Left hindlimb (tissue), 1 donor: ENCODE data around the gene PDE11A.

ENCODE experiments used
- DNase-seq: peaks from one replicate; pipeline ENCODE4 v3.0.0-alpha.2; 2018

PDE11A gene

DNA sequence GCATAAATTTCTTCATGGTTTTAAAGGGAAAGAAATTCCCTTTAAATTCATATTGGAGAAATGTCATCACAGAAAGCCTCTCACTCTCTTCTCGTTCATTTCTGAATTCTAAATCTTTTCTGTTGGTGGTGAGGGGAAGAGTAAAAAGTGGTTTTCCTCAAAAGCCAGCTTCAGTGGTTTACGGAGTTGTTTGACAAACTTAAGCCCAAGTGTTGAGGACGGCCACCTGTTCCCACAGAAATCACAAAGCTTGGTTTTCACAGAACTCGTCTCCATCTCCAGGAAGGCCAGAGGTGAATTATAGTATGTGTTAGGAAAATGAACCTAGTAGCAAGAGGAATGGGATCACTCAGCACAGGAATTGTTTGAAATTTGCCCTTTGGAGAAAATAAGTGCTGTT lies 316.2 kb downstream of the PDE11A start:
- no peak for DNase-seq

DNA sequence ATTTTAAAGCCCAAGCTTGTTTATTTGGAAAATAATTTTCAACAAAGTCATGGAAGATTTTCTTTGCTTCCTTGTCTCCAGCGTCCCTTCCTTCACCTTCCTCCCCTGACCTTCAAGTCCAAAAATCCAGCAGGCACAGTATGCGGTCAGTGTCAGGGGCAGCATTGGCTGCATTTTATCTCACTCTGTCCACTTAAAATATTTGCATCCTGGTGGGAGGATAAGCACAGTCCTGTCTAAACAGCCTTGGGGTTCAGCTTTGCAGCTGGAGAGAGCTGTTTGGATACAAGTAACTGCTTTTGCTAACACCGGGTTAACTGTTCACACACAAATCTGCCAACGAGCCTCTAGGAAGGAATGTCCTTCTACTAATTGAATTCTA lies 318.1 kb downstream of the PDE11A start:
- no peak for DNase-seq

DNA sequence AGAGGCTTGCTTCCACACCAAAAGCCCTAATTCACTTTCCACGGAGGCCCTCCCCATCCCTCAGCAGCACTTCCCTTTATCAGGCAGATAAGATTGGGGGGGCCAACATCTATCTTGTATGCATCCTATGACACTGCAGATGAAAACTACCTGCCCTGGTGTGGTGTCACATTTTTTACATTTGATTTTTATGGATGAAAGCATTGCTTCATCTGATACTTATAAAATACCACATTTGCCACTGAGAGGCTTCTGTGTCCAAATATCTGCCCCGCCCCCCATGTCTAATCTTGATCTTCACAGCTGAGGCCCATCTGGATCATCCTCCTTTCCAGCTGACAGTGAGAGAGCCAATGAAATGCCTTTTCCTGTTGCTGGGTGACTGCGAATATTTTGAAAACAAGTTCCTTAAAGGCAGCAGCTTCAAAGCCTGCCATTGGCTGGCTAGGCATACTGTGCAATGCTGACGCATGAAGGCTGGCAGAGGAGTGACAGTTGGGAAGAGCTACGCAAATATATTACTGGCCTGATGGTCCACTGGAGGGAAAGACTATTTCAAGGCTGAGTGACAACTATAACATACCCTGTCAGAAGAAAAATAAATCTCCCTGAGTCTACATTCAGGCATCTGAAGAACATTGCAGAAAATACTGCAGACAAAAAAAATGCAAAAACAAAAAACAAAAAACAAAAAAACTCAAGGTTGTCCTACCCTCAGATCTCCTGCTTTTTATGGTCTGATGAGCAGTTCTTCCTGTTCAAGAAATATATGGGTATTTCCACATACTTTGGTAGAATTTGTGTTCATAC lies 318.7 kb downstream of the PDE11A start:
- DNase-seq = peak; percentile 83

DNA sequence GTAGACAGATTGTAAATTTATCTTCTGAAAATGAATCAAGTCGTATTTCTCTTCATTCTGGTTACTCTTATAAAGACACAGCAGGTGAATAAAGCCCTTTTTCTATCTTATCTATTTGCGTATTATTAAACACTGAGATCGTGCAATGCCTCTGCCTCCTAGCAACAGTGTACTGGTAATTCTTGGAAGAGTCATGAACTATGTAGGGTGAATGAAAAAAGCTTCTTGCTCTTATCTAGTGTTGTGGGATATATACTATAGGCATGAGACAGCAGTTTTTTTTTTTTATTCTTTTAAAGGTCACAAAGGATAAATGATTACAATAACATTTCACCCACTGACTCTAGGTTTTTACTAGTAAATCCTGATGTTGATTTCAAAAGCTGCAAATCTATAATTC lies 324.2 kb downstream of the PDE11A start:
- no peak for DNase-seq

DNA sequence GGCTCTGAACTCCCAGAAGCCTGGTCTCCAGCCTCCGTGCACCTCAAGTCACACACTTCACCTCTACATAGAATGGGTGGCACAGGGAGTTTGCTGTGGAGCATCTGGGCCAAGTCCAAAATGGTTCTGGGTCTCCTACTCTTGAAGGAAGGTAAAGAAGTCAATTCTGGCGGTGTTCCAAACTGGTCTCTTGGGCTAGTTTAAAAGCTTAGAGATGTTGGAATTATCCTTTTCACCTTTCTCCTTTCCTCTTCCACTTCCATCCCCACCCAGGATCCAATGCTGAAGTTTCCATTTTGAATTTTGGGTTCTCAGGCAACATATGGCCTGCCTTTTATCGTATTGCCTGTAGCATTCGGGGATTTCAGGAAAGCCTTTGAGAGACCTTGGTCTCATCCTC lies 325.2 kb downstream of the PDE11A start:
- no peak for DNase-seq

DNA sequence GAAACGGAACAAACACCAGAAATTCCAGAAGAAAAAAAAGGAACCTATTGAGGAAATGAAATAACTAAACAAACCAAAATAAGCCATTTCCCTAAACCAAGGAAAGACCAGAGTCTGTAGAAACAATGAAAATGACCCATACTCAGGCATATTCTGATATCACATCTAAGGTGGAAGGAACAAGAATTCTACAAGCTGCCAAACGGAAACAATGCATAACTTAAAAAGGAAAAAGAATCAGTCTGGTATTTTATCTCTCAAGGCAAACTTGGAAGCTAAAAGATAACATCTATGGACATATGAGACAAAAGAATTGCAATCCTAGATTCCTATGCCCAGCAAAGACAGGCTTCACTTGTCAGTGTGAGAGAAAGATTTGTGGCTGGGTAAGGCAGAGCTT lies 326.2 kb downstream of the PDE11A start:
- DNase-seq = no peak

DNA sequence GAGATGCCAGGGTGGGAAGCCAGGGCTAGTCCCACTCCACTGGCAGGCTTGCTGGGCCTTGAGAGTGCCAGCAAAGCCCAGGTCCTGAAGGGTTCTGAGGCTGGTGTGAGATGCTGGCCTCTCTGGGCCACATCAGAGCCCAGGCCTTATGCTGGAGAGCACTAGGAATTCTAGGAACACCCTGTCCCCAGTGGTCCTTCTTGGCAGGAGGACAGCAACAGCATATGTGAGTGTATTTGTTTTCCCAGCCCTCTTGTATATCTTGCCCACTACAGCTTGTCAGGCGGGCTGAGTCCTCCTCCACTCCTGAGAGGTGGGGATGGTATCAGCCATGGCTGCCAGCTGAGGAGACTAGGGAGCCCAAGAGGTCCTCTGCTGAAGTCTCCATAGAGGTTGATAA lies 327.0 kb downstream of the PDE11A start:
- no peak for DNase-seq

DNA sequence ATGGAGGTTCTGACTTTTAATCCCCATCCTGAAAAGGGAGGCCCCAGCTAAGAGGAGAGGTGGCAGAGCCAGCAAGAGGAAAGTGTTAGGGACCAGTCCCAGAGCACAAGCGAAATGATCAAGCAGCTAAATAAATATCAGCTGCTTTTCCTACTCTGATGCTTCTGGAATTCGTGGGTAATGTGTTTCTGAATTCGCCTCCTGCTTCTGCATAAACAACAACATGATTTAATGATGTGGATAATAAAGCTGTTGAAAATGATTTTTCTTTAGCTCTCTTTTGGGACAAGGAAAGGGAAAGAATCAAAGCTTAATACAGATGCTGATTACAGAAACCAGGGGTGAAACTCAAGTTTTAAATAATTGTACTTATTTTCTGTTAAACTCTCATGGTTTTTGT lies 329.7 kb downstream of the PDE11A start:
- DNase-seq = no peak

DNA sequence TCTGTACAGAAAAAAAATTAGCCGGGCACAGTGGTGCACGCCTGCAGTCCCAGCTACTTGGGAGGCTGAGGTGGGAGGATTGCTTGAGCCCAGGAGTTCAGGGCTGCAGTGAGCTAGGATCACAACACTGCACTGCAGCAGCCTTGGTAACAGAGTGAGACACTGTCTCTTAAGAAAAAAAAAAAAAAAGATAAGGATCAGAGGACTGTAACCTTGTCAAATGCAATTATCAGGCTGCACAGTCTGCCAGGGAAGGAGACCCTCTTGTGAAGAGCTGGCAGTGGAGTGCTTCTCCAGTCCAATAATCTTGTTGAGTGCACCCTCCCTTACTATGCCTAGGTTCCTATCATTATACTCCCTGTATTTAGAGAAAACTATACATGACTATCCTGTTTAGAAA lies 330.7 kb downstream of the PDE11A start:
- DNase-seq = no peak

DNA sequence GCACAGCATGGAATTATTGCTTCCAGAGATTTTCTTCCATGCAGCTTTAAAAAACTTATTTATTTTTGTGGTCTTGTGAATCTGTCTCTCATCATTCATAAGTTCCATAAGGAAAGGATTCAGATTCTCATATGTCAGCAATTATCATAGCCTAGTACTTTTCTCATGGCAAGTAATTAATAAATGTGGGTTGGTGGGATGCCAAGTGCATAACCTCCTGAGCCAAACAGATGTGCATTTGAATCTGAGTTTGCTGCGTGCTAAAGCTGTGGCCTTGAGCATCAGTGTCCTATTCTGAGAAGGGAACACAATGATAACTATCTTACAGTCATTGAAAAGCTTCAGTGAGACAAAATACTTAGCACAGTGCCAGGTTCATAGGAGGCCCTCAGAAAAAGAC lies 331.9 kb downstream of the PDE11A start:
- peak; percentile 69 for DNase-seq

DNA sequence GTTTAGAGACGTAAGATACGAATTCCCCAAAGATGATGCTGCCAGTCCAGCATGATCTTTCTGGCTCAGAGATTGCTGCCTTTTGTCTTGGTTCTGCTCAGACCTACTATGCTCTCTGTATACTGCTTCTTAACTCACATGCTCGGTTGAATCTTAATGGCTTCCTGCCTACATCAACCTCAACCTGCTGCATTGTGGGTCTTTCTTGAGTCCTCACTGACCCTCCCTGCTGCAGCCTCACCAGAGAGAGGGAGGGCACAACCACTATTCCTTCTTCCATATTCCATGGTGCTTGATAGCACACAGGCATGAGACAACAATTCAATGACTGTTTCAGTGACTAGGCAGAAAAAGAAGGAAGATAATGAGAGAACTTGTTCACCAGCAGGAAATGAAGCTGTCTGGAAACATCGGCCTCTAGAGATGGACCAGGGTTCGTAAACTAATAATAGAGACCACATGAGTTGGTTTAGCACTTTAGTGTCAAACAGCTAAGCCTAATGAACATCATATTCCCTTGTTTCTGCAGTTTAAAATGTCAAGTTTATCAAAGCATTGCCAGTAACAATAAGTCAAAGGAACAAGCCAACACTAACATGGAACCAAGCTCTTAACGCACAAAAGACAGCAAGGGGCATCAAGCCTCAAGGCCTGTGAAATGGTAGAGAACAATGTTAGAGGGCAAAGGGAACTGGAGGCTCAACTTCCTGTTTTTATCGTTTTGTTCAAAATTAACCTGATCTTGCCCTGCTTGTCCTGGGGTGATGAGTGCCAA lies 333.9 kb downstream of the PDE11A start:
- DNase-seq = no peak

DNA sequence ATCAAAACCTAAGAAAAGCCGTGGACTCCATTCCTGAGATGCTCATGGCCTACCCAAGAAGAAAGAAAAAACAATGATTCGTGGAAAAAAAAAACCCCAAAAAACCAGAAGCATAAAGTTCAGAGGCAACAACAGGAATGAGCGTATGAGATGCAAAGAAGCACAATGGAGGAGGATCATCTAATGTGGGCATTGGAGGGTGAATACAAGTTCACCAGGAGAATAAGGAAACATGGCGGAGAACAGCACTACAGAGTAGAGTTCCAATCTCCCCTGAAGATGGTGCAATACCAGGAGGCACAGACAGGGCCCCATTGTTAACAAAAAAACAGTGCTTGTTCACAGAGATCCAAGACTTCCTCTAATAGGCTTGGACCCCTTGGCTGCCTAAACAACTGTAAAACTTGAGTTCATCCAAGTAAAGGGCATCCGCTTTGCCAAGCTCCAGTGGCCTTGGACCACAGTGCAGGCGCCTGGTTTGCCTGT lies 337.2 kb downstream of the PDE11A start:
- DNase-seq = no peak

DNA sequence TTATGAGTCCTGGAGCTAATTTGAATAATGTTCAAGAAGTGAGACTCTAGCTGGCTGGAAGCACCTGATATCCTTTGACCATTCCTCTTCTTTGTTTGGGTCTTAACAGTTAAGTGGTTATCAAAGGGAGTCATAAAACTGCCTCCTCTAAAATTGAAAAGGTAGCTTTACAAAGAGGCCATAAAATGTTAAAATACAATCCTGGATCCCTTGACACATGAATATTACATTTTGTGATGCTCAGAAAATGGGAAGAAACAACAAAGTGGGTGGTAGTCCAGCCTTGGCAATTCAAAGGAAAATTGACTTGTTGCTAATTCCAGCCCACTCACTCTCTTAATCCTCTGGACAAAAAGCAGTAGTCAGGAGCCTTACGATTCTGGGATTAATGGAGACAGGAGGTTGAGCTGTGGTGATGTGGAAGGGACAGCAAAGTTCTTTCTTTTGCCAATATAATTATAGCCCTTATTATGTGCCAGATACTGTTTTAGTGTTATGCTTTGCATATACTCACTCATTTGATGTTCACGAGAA lies 339.2 kb downstream of the PDE11A start:
- no peak for DNase-seq

DNA sequence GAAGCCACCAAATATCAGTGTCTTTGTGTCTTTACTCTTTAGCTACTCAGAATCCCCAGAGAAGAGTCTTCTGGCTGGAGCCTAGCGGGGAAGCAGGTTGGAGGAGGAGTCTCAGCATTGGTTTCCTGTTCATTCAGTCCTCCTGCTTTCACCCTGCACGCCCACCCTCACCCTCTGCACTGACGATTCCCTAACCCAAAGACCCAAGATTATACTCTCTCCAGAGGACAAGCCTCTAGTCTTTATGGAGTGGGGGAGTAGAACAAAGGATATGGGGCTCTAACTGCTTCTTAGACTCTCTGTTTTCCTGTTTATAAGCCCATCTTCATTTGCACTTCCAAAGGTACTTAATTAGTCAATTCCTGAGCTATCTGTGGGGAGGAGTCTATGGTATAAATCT lies 341.2 kb downstream of the PDE11A start:
- DNase-seq = no peak

DNA sequence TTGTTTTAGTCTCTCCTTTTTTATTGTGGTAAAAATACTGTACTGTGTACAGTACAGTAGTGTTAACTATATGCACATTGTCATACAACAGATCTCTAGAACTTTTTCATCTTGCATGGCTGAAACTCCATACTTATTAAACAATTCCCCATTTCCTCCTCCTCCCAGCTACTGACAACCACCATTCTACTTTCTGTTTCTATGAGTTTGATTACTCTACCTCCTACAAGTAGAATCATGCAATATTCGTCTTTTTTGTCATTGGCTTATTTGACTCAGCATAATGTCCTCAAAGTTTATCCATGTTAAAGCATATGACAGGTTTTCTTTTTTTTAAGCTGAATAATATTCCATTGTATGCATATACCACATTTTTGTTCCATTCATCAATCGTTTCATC lies 341.8 kb downstream of the PDE11A start:
- no peak for DNase-seq

DNA sequence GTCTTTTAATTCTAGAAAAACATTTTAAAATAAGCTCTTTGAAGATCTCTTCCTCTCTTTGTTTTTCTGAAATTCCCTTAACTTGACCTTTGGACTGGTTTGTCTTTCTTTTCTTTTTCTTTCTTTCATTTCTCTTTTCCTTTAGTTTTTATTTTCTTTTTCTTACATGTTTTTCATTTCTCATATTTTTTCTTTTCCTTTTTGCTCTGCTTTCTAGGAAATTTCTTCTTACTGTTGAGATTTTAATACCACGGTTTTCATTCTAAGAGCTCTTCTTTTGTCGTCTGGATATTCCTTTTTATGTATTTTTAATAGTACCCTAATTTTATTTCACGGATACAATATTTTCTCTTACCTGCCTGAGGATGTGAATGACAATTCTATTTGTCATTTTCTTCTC lies 342.2 kb downstream of the PDE11A start:
- DNase-seq = no peak

DNA sequence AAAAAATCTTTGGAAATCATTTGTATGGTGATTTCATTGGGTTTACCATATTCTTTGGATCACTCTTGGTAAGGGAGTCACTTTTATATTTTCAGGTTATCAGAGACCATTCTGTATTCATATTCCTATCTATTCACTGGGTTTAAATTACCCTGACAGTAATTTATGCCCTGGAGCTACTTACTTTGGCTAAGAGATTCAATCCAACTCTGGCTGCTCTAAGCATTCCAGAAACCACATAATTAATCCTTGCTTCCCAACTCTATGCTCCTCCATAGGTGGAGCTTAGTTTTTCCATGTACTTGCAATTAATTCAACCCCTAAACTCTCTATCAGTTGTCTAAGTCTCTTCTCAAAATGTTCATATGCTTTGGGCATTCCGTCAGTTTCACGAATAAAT lies 343.7 kb downstream of the PDE11A start:
- no peak for DNase-seq

DNA sequence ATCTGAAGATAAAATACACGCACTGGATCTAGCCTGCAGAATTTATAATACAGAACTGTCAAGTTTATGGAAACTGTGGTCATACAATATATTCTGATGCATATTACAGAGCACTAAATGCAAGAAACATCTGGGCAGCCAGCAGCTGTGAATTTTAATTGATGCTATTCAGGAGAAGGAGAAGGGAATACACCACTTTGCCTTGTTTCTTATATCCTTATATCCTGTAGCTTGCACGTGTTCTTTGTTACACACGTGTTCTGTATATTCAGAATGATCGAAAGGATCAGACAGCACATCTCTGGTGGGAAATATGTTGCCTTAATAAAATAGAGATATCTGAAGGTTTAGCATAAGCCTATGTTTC lies 344.2 kb downstream of the PDE11A start:
- no peak for DNase-seq

DNA sequence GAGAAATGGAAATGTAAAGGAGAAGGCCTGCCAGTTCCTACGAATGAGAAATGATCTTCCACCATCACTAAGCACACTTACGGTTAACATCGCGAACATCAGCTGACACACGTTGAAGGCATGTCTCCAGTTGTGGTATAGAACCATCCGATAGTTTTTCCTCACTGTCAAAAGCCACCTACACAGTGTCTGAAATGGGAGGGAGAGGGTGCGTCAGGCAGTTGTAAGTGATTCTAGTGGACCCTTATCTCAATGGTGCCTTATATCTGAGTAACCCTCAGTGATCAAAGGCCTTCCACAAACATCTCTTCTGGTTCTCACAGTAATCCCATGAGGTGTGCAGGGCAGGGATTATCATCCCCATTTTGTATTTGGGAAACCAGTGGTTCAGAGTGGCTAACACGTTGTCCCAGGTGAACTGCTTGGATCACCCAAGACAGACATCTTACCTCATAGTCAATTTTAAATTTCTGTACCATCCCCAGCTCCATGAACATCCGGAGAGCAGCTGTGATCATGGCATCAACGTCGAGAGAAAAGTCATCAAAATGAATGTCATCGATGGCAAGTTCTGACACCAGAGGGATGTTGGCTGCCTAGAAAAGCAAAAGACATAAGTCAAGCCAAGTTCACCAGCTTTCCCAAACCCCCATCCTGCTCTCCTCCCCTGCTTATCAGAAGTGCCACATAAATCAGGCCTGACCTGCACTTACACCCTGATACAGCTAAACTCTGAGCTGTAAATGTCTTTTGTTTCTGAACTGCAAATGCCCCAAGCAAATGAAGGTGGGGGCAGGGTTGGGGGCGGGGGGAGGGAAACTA lies 344.8 kb downstream of the PDE11A start:
- DNase-seq = no peak

DNA sequence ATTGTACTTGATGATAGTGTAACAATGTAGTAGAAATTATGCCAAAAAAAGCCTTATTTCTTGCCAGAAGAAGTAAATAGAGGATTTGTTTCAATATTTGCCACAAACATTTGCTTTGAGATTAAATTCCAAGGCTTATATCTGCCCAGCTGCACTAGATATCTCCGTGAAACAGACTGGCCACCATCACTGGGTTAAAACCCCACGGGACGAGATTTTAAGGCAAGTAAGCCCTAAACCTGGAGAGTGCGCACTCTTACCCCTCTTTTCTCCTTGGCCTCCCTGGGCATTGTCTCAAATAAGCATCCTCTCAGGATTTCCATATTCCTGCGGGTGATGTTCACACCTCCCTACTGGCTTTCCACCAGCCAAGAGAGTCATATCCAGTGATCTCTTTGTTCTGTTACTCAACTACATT lies 345.6 kb downstream of the PDE11A start:
- DNase-seq = peak; percentile 64

DNA sequence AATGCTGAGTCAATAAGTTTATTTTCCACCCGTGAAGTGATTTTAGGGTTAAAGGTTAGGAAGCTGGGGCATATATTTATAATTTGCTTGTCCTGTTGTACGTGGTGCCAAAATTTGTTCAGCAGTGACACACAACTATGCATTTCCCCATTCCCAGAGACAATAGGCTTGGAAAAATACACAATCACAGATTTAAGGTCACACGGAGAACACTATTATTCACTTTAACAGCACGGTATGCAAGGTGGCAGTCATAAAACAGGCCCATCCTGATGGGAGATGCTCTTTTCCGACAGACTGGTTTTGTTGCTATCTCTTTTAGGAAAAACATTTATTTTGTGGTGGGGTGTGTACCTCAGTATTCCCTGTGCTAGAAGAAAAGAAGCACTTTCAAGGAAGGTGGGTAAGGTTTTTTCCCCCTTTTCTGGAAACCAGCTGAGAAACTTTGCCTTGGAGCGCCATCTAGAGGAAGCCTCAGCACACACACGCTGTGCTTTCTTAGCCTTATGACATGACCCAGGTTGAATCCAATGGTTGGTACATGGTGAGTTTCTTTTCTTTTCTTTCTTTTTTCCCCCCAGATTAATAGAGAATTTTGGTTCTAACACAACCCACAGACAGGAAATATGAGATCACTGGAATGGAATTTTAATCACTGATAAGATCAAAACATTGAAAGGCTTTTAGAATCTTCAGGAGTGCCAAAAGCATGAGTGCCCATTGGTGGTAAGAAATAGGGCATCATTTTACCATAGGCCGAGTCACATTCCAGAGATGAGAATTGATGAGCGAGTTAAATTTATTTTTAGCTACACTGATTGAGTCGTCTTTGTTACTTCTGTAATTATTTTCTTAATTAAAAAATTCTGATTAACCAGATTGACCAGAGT lies 347.9 kb downstream of the PDE11A start:
- DNase-seq = peak; percentile 59

DNA sequence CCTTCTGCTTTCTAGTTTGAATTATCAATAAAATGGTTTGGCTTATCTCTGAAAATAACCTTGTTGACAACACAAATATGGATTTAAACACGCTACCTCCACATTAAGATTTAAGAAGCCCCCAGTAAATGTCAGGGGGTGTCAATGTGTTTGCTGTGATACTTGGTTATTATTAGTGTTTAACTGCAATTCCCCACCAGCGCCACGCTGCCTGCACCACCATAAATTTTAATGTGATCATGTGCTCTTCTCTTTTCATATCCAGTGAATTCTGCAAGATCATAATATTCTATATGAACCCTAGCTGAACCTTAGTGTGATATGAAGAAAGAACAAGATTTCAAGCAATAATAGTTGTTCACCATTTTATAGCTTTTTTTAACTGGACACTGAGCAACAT lies 349.3 kb downstream of the PDE11A start:
- DNase-seq = no peak
